Inferior parietal cortex (tissue), 1 donor: ENCODE data around the gene MRPL49.
"Not testable (repeated sequence)": the region's sequence is repeated elsewhere in the genome, so short reads cannot be mapped to it uniquely, and the experiment has no call there.

Experiments used
- DNase-seq: peaks from one replicate; pipeline ENCODE4 v3.0.0-alpha.2; 2016; ENCODE audit errors: extremely low spot score

MRPL49 gene

GRCh38 chr11:65132988-65133700 lies 11.0 kb downstream of the MRPL49 start:
- DNase-seq: no peak

GRCh38 chr11:65133724-65134123 lies 11.6 kb downstream of the MRPL49 start:
- no peak for DNase-seq

- DNase-seq: peak; percentile 93
These were observed 12.3 kb downstream of the MRPL49 start, which contains the start of gene SYVN1 for GRCh38 chr11:65134240-65134951. Gene SYVN1, minus strand, starts transcription at chr11:65134519. Its CDS starts 918 bp downstream, at chr11:65133601.

GRCh38 chr11:65134952-65135632 lies 13.0 kb downstream of the MRPL49 start:
- peak; percentile 92 for DNase-seq

- no peak for DNase-seq
These were observed 13.6 kb downstream of the MRPL49 start for GRCh38 chr11:65135633-65136145.

- DNase-seq: no peak
These were observed 14.5 kb downstream of the MRPL49 start for GRCh38 chr11:65136515-65137096.

- no peak for DNase-seq
These were observed 19.9 kb downstream of the MRPL49 start for GRCh38 chr11:65141896-65142494.

GRCh38 chr11:65147352-65148075 lies 25.4 kb downstream of the MRPL49 start:
- DNase-seq: no peak

GRCh38 chr11:65148657-65149056 lies 26.5 kb downstream of the MRPL49 start:
- no peak for DNase-seq

- DNase-seq: not testable (repeated sequence)
These were observed 28.0 kb downstream of the MRPL49 start for GRCh38 chr11:65150131-65150508.

- peak; percentile 45 for DNase-seq
These were observed 28.6 kb downstream of the MRPL49 start for GRCh38 chr11:65150509-65151299.

- DNase-seq: no peak
These were observed 29.3 kb downstream of the MRPL49 start for GRCh38 chr11:65151331-65151899.

GRCh38 chr11:65152122-65152521 lies 30.0 kb downstream of the MRPL49 start:
- DNase-seq: no peak

- no peak for DNase-seq
These were observed 34.1 kb downstream of the MRPL49 start for GRCh38 chr11:65156256-65156655.

GRCh38 chr11:65156926-65157325 lies 34.8 kb downstream of the MRPL49 start:
- DNase-seq: no peak

GRCh38 chr11:65157336-65157735 lies 35.2 kb downstream of the MRPL49 start:
- no peak for DNase-seq

- DNase-seq: no peak
These were observed 36.9 kb downstream of the MRPL49 start for GRCh38 chr11:65159012-65159411.

- no peak for DNase-seq
These were observed 38.5 kb downstream of the MRPL49 start for GRCh38 chr11:65160643-65161042.

- no peak for DNase-seq
These were observed 41.6 kb downstream of the MRPL49 start for GRCh38 chr11:65163684-65164083.
